NCI-H226 (cell line): ENCODE results near the gene KCNE4.

Source experiments
- DNase-seq: peaks from one replicate; pipeline ENCODE4 v3.0.0-alpha.2; 2015

KCNE4 gene

GRCh38 chr2:223041527-223042109 is 10.4 kb upstream of the KCNE4 start:
- DNase-seq = peak; percentile 88

- DNase-seq = no peak
Measured at GRCh38 chr2:223042284-223042683, 9.7 kb upstream of the KCNE4 start.

GRCh38 chr2:223042704-223043118 is 9.3 kb upstream of the KCNE4 start:
- peak; percentile 22 for DNase-seq

- no peak for DNase-seq
Measured at GRCh38 chr2:223043164-223043941, 8.6 kb upstream of the KCNE4 start.

GRCh38 chr2:223044092-223044836 is 7.7 kb upstream of the KCNE4 start:
- DNase-seq = no peak

- no peak for DNase-seq
Measured at GRCh38 chr2:223044916-223045700, 6.9 kb upstream of the KCNE4 start.

GRCh38 chr2:223046470-223047040 is 5.4 kb upstream of the KCNE4 start:
- DNase-seq = no peak

- DNase-seq = peak; percentile 40
Measured at GRCh38 chr2:223047260-223047761, 4.7 kb upstream of the KCNE4 start.

GRCh38 chr2:223048519-223048918 is 3.5 kb upstream of the KCNE4 start:
- no peak for DNase-seq

GRCh38 chr2:223049356-223049755 is 2.6 kb upstream of the KCNE4 start:
- DNase-seq = no peak

GRCh38 chr2:223050188-223050587 is 1.8 kb upstream of the KCNE4 start:
- no peak for DNase-seq

GRCh38 chr2:223050900-223051504 is 988 bp upstream of the KCNE4 start:
- no peak for DNase-seq

GRCh38 chr2:223052548-223053483 is 826 bp downstream of the KCNE4 start:
- no peak for DNase-seq

GRCh38 chr2:223053484-223054192 is 1.6 kb downstream of the KCNE4 start:
- no peak for DNase-seq

GRCh38 chr2:223054193-223054781 is 2.3 kb downstream of the KCNE4 start:
- no peak for DNase-seq

GRCh38 chr2:223055140-223055539 is 3.1 kb downstream of the KCNE4 start:
- DNase-seq = no peak

GRCh38 chr2:223055836-223056235 is 3.8 kb downstream of the KCNE4 start:
- DNase-seq = no peak

- DNase-seq = no peak
Measured at GRCh38 chr2:223056701-223057418, 4.9 kb downstream of the KCNE4 start.

GRCh38 chr2:223057569-223057968 is 5.6 kb downstream of the KCNE4 start:
- DNase-seq = no peak
